ENCODE measurements around the gene PDCD1.

DNA sequence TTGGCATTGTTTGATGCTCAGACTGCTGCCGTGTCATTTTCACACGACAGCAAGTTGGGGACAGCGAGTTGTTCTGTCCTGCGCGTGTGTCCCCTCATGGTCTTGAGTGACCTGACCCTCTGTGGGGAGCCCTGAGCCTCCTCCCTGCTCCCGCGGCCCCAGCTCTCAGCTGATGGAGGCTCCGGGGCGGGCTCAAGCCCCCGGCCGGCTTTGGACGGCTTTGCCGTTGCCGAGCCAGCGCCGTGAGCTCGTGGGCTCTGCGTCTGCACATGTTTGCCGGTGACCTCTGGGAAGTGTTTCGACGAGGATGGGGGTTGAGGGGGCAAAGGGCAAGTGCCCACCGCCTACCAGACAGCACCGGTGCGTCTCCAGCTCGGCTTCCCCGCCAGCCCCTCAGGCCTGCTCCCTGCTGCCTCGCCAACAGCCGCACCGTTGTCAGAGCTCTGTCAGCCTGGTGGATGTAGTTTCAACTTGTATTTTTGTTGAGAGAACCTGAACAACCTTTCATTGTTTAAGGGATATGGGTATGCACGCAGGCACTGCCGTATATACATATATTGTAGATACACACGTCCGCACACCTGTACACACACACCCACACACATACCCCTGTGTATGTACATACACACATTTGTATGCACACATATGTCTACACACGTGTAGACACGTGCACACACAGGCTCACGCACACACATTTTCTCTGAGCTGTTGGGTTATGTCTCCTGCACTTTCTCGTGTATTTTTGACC, 13.7 kb downstream of the PDCD1 start:
- TF ChIP-seq, protein P1, sequence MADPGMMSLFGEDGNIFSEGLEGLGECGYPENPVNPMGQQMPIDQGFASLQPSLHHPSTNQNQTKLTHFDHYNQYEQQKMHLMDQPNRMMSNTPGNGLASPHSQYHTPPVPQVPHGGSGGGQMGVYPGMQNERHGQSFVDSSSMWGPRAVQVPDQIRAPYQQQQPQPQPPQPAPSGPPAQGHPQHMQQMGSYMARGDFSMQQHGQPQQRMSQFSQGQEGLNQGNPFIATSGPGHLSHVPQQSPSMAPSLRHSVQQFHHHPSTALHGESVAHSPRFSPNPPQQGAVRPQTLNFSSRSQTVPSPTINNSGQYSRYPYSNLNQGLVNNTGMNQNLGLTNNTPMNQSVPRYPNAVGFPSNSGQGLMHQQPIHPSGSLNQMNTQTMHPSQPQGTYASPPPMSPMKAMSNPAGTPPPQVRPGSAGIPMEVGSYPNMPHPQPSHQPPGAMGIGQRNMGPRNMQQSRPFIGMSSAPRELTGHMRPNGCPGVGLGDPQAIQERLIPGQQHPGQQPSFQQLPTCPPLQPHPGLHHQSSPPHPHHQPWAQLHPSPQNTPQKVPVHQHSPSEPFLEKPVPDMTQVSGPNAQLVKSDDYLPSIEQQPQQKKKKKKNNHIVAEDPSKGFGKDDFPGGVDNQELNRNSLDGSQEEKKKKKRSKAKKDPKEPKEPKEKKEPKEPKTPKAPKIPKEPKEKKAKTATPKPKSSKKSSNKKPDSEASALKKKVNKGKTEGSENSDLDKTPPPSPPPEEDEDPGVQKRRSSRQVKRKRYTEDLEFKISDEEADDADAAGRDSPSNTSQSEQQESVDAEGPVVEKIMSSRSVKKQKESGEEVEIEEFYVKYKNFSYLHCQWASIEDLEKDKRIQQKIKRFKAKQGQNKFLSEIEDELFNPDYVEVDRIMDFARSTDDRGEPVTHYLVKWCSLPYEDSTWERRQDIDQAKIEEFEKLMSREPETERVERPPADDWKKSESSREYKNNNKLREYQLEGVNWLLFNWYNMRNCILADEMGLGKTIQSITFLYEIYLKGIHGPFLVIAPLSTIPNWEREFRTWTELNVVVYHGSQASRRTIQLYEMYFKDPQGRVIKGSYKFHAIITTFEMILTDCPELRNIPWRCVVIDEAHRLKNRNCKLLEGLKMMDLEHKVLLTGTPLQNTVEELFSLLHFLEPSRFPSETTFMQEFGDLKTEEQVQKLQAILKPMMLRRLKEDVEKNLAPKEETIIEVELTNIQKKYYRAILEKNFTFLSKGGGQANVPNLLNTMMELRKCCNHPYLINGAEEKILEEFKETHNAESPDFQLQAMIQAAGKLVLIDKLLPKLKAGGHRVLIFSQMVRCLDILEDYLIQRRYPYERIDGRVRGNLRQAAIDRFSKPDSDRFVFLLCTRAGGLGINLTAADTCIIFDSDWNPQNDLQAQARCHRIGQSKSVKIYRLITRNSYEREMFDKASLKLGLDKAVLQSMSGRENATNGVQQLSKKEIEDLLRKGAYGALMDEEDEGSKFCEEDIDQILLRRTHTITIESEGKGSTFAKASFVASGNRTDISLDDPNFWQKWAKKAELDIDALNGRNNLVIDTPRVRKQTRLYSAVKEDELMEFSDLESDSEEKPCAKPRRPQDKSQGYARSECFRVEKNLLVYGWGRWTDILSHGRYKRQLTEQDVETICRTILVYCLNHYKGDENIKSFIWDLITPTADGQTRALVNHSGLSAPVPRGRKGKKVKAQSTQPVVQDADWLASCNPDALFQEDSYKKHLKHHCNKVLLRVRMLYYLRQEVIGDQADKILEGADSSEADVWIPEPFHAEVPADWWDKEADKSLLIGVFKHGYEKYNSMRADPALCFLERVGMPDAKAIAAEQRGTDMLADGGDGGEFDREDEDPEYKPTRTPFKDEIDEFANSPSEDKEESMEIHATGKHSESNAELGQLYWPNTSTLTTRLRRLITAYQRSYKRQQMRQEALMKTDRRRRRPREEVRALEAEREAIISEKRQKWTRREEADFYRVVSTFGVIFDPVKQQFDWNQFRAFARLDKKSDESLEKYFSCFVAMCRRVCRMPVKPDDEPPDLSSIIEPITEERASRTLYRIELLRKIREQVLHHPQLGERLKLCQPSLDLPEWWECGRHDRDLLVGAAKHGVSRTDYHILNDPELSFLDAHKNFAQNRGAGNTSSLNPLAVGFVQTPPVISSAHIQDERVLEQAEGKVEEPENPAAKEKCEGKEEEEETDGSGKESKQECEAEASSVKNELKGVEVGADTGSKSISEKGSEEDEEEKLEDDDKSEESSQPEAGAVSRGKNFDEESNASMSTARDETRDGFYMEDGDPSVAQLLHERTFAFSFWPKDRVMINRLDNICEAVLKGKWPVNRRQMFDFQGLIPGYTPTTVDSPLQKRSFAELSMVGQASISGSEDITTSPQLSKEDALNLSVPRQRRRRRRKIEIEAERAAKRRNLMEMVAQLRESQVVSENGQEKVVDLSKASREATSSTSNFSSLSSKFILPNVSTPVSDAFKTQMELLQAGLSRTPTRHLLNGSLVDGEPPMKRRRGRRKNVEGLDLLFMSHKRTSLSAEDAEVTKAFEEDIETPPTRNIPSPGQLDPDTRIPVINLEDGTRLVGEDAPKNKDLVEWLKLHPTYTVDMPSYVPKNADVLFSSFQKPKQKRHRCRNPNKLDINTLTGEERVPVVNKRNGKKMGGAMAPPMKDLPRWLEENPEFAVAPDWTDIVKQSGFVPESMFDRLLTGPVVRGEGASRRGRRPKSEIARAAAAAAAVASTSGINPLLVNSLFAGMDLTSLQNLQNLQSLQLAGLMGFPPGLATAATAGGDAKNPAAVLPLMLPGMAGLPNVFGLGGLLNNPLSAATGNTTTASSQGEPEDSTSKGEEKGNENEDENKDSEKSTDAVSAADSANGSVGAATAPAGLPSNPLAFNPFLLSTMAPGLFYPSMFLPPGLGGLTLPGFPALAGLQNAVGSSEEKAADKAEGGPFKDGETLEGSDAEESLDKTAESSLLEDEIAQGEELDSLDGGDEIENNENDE (IDR thresholded peaks at IDR 0.05; ENCODE audit: insufficient replicate concordance, low read length), result no peak
- no peak for TF ChIP-seq POLR2A (IDR thresholded peaks at IDR 0.05; ENCODE audit: control extremely low read depth in 1 of 2, low read depth in 2 of 2, low read length in 2 of 2)
- no peak for TF ChIP-seq FOSL1 (IDR thresholded peaks at IDR 0.05; ENCODE audit: insufficient read depth, low read depth, low read length)
- no peak for TF ChIP-seq SIN3A (conservative IDR thresholded peaks at IDR 0.05 in 1 of 2, IDR thresholded peaks at IDR 0.05 in 1 of 2; ENCODE audit: low read depth in 1 of 2, low read length in 2 of 2)
- TF ChIP-seq CEBPB (IDR thresholded peaks at IDR 0.05; ENCODE audit: low read depth, low read length), result no peak
- TF ChIP-seq, protein P2, sequence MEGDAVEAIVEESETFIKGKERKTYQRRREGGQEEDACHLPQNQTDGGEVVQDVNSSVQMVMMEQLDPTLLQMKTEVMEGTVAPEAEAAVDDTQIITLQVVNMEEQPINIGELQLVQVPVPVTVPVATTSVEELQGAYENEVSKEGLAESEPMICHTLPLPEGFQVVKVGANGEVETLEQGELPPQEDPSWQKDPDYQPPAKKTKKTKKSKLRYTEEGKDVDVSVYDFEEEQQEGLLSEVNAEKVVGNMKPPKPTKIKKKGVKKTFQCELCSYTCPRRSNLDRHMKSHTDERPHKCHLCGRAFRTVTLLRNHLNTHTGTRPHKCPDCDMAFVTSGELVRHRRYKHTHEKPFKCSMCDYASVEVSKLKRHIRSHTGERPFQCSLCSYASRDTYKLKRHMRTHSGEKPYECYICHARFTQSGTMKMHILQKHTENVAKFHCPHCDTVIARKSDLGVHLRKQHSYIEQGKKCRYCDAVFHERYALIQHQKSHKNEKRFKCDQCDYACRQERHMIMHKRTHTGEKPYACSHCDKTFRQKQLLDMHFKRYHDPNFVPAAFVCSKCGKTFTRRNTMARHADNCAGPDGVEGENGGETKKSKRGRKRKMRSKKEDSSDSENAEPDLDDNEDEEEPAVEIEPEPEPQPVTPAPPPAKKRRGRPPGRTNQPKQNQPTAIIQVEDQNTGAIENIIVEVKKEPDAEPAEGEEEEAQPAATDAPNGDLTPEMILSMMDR (IDR thresholded peaks at IDR 0.05; ENCODE audit: control extremely low read depth in 1 of 3, insufficient read depth in 1 of 3, low read depth in 1 of 3, low read length in 3 of 3), result no peak

All from H1 (cell line).